ENCODE results near the gene GIT2. TPM values are rescaled to one million over a fixed set of nuclear protein-coding genes. Genes with fewer than 3 reads are reported as not detected.
A peak's percentile ranks its signal among the peaks of the same experiment; 100 is the strongest.

Gene GIT2
- total and polyA plus RNA-seq, 2 experiments from 2014 or later, result 15.8 to 20.9 TPM

DNA sequence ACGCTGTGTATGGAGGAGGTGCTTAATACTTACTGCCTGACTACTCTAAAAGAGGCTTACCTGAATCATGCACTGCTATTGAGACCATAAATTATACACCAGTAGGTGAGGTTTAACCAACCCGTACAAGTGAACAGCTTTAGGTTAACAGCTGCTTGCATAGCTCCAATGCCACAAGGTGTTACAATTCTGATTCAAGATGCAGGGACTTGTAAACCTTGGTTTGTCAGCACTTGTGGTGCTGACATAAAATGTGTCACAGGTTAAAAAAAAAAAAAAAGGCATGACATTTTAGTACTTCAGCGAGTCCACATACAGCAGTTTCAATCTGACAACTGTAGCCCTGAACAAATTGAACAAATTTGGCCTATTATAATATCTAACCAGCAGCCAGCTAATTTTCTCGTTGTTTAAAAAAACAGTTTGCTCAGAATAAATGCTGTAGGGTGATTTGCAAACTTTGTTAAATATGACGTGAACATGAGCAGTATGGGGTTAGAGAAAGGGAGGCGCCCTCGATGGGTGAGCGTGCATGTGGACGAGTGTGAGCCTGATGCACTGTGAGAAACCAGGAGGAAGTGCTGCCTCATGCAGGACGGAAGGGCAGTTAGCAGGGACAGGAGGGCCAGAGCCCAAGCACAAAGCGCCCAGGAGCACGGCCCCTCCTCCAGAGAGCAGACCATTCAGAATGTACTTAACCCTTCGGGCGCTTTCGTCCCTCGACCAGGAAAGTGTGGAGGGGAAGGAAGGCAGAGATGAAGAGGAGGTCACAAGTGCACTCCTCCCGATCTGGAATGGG is 51.4 kb downstream of the GIT2 start:
- Mint-ChIP-seq H3K27ac (peak overlapping the region; percentile 85), H3K36me3 (ENCODE audit: low read depth) (peaks cover 3% of the 10 kb centered on the region; the same call in 2 of the 3 replicates), H3K4me1 (peaks cover 33% of the 10 kb centered on the region), H3K9me3 (no peaks in the 10 kb centered on the region), H3K27me3 (ENCODE audit: insufficient read depth, low read depth, poor library complexity) (peaks cover 6% of the 10 kb centered on the region), H3K4me3 (peak overlapping the region; percentile 57)
- Histone ChIP-seq H3K79me2 (replicated peaks; ENCODE audit: insufficient read depth) (no peaks in the 10 kb centered on the region), H3F3A (replicated peaks; ENCODE audit: low read depth) (no peaks in the 10 kb centered on the region), H2AFZ (no peak overlapping the region), H4K20me1 (replicated peaks; ENCODE audit: insufficient read depth) (no peaks in the 10 kb centered on the region), H3K4me3 (peak overlapping the region; percentile 17; the same call in 1 of the 2 replicates), H3K27me3 (ENCODE audit: insufficient read depth) (no peaks in the 10 kb centered on the region), H3K9me2 (ENCODE audit: insufficient read depth) (no peaks in the 10 kb centered on the region), H3K27ac (ENCODE audit: low read depth) (no peak overlapping the region), H3K36me3 (ENCODE audit: insufficient read depth) (no peaks in the 10 kb centered on the region), H3K4me1 (ENCODE audit: insufficient read depth) (peaks cover 18% of the 10 kb centered on the region), H3K4me2 (peak overlapping the region; percentile 39)
- ATAC-seq (peak; percentile 98), DNase-seq (ENCODE audit: low spot score) (peak; percentile 92)
- TF ChIP-seq NANOG (IDR thresholded peaks at IDR 0.05; ENCODE audit: borderline replicate concordance), result no peak
- TF ChIP-seq, protein P1, sequence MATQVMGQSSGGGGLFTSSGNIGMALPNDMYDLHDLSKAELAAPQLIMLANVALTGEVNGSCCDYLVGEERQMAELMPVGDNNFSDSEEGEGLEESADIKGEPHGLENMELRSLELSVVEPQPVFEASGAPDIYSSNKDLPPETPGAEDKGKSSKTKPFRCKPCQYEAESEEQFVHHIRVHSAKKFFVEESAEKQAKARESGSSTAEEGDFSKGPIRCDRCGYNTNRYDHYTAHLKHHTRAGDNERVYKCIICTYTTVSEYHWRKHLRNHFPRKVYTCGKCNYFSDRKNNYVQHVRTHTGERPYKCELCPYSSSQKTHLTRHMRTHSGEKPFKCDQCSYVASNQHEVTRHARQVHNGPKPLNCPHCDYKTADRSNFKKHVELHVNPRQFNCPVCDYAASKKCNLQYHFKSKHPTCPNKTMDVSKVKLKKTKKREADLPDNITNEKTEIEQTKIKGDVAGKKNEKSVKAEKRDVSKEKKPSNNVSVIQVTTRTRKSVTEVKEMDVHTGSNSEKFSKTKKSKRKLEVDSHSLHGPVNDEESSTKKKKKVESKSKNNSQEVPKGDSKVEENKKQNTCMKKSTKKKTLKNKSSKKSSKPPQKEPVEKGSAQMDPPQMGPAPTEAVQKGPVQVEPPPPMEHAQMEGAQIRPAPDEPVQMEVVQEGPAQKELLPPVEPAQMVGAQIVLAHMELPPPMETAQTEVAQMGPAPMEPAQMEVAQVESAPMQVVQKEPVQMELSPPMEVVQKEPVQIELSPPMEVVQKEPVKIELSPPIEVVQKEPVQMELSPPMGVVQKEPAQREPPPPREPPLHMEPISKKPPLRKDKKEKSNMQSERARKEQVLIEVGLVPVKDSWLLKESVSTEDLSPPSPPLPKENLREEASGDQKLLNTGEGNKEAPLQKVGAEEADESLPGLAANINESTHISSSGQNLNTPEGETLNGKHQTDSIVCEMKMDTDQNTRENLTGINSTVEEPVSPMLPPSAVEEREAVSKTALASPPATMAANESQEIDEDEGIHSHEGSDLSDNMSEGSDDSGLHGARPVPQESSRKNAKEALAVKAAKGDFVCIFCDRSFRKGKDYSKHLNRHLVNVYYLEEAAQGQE (IDR thresholded peaks at IDR 0.05; ENCODE audit: unreplicated experiment), result no peak
- TF ChIP-seq, protein P2, sequence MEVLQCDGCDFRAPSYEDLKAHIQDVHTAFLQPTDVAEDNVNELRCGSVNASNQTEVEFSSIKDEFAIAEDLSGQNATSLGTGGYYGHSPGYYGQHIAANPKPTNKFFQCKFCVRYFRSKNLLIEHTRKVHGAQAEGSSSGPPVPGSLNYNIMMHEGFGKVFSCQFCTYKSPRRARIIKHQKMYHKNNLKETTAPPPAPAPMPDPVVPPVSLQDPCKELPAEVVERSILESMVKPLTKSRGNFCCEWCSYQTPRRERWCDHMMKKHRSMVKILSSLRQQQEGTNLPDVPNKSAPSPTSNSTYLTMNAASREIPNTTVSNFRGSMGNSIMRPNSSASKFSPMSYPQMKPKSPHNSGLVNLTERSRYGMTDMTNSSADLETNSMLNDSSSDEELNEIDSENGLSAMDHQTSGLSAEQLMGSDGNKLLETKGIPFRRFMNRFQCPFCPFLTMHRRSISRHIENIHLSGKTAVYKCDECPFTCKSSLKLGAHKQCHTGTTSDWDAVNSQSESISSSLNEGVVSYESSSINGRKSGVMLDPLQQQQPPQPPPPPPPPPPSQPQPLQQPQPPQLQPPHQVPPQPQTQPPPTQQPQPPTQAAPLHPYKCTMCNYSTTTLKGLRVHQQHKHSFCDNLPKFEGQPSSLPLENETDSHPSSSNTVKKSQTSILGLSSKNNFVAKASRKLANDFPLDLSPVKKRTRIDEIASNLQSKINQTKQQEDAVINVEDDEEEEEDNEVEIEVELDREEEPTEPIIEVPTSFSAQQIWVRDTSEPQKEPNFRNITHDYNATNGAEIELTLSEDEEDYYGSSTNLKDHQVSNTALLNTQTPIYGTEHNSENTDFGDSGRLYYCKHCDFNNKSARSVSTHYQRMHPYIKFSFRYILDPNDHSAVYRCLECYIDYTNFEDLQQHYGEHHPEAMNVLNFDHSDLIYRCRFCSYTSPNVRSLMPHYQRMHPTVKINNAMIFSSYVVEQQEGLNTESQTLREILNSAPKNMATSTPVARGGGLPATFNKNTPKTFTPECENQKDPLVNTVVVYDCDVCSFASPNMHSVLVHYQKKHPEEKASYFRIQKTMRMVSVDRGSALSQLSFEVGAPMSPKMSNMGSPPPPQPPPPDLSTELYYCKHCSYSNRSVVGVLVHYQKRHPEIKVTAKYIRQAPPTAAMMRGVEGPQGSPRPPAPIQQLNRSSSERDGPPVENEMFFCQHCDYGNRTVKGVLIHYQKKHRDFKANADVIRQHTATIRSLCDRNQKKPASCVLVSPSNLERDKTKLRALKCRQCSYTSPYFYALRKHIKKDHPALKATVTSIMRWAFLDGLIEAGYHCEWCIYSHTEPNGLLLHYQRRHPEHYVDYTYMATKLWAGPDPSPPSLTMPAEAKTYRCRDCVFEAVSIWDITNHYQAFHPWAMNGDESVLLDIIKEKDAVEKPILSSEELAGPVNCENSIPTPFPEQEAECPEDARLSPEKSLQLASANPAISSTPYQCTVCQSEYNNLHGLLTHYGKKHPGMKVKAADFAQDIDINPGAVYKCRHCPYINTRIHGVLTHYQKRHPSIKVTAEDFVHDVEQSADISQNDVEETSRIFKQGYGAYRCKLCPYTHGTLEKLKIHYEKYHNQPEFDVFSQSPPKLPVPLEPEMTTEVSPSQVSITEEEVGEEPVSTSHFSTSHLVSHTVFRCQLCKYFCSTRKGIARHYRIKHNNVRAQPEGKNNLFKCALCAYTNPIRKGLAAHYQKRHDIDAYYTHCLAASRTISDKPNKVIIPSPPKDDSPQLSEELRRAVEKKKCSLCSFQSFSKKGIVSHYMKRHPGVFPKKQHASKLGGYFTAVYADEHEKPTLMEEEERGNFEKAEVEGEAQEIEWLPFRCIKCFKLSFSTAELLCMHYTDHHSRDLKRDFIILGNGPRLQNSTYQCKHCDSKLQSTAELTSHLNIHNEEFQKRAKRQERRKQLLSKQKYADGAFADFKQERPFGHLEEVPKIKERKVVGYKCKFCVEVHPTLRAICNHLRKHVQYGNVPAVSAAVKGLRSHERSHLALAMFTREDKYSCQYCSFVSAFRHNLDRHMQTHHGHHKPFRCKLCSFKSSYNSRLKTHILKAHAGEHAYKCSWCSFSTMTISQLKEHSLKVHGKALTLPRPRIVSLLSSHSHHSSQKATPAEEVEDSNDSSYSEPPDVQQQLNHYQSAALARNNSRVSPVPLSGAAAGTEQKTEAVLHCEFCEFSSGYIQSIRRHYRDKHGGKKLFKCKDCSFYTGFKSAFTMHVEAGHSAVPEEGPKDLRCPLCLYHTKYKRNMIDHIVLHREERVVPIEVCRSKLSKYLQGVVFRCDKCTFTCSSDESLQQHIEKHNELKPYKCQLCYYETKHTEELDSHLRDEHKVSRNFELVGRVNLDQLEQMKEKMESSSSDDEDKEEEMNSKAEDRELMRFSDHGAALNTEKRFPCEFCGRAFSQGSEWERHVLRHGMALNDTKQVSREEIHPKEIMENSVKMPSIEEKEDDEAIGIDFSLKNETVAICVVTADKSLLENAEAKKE (CRISPR knock-in tag; IDR thresholded peaks at IDR 0.05), result 0 out of 2 replicates have a peak, but pooled peaks have one; percentile 30
- peak; percentile 22; the same call in 1 of the 2 replicates for TF ChIP-seq CREB1 (CRISPR knock-in tag; IDR thresholded peaks at IDR 0.05; ENCODE audit: low read depth)
- no peak for TF ChIP-seq ZNF114 (CRISPR knock-in tag; IDR thresholded peaks at IDR 0.05)
- no peak for TF ChIP-seq STAT1 (IDR thresholded peaks at IDR 0.05; ENCODE audit: unreplicated experiment)
- TF ChIP-seq, protein P3, sequence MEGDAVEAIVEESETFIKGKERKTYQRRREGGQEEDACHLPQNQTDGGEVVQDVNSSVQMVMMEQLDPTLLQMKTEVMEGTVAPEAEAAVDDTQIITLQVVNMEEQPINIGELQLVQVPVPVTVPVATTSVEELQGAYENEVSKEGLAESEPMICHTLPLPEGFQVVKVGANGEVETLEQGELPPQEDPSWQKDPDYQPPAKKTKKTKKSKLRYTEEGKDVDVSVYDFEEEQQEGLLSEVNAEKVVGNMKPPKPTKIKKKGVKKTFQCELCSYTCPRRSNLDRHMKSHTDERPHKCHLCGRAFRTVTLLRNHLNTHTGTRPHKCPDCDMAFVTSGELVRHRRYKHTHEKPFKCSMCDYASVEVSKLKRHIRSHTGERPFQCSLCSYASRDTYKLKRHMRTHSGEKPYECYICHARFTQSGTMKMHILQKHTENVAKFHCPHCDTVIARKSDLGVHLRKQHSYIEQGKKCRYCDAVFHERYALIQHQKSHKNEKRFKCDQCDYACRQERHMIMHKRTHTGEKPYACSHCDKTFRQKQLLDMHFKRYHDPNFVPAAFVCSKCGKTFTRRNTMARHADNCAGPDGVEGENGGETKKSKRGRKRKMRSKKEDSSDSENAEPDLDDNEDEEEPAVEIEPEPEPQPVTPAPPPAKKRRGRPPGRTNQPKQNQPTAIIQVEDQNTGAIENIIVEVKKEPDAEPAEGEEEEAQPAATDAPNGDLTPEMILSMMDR (conservative IDR thresholded peaks at IDR 0.05; ENCODE audit: low read depth in 2 of 2), result peak; percentile 13 to 52; a peak in 2 of 4 replicates
- TF ChIP-seq POLR2AphosphoS5 (IDR thresholded peaks at IDR 0.05; ENCODE audit: low read depth), result peak; percentile 54; the same call in 1 of the 2 replicates
- TF ChIP-seq, protein P4, sequence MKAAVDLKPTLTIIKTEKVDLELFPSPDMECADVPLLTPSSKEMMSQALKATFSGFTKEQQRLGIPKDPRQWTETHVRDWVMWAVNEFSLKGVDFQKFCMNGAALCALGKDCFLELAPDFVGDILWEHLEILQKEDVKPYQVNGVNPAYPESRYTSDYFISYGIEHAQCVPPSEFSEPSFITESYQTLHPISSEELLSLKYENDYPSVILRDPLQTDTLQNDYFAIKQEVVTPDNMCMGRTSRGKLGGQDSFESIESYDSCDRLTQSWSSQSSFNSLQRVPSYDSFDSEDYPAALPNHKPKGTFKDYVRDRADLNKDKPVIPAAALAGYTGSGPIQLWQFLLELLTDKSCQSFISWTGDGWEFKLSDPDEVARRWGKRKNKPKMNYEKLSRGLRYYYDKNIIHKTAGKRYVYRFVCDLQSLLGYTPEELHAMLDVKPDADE (IDR thresholded peaks at IDR 0.05), result no peak; the same call in 1 of the 2 replicates
- TF ChIP-seq ZNF331 (CRISPR knock-in tag; IDR thresholded peaks at IDR 0.05; ENCODE audit: low read depth), result no peak
- no peak for TF ChIP-seq EZH2 (IDR thresholded peaks at IDR 0.05; ENCODE audit: low read depth, unreplicated experiment)
- TF ChIP-seq EZH2phosphoT487 (IDR thresholded peaks at IDR 0.05; ENCODE audit: unreplicated experiment), result no peak
- no peak for TF ChIP-seq JUNB (IDR thresholded peaks at IDR 0.05; ENCODE audit: unreplicated experiment)

All from GM23338 (cell line).